ENCODE measurements around the gene SEC31A.

SEC31A gene

DNA sequence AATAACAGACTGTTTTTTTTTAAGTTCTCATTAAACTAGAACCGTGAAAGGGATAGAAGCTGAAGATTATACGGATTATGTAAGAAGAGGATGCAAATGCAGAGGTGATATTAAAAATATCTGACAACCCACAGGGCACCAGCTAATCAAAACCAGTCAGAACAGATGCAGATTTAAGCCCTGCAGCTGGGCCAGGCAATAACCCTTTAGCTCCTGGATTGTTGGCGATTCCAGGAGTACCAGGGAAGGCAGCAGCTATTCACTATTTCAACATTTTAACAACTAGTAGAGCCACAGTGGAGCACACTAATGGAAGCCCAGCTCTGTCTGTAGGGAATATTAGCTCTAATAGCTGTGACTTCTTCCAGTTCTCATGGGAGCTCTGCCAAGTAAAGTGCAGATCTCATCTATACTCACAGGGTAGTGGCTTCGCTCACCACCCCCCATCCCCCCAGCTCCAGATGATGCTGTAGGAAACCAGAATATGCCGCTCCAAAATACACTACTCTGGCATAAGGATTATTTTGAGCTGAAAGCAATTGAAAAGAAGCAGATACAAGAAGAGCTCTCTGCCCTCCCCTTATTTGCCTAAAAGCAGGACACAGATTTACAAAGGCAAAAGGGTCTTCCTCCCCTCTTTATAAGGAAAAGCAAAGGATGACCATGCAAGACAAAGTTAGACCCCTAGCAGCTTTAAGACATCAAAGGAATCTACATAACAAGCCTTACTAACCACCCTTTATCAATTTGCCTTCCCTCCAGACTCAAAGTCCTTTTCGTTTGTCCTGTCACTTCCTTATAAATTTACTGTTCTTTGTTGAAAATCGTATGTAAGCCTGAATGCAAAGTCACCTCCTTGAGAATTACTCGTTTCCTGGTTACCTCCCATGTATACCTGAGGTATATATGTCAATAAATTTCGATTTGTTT is 106.0 kb downstream of the SEC31A start:
- no peak for DNase-seq (ENCODE audit: low read depth)

DNA sequence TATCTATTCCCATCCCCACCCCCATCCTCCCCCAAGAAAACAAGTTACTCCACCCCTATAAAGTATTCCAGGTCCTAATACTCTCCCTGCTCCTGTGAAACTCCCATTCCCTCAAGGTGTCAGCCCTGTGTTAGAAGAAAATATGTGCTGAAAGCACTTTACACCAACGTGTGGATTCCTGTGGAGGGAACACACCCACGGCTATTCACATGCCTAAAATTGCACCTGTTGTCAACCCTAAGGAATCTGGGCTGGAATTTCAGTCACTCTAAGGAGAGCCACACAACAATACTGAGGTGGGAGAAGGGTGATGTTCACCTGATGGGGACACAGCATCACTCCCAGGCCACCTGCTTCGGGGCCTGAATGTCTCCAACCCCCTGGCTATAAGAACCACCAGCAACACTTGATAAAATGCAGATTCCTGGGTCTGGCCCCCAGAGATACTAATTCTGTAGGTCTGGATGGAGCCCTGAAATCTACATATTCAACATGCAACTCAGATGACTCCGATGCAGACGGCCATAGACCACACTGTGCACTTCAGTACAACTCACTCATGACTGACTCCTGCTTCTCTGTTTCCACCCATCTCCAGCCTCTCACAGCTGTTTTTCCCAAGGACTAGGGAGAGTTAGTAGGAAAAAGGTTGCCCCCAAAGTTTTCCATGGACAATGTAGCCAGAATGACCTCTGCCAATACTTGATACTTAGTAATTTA is 108.2 kb downstream of the SEC31A start:
- H3K4me3 ChIP-seq (ENCODE audit: low read depth, low read length) = no peak overlapping the region
- TF ChIP-seq CTCF (IDR thresholded peaks at IDR 0.05; ENCODE audit: control insufficient read depth, extremely low read depth, insufficient read depth) = no peak
- DNase-seq (ENCODE audit: low read depth) = no peak

More for the DNA sequence above, 106.0 kb downstream of the SEC31A start:
- TF ChIP-seq CTCF (IDR thresholded peaks at IDR 0.05; ENCODE audit: control insufficient read depth, extremely low read depth, insufficient read depth) = no peak
- no peak overlapping the region for H3K4me3 ChIP-seq (ENCODE audit: low read depth, low read length)

DNA sequence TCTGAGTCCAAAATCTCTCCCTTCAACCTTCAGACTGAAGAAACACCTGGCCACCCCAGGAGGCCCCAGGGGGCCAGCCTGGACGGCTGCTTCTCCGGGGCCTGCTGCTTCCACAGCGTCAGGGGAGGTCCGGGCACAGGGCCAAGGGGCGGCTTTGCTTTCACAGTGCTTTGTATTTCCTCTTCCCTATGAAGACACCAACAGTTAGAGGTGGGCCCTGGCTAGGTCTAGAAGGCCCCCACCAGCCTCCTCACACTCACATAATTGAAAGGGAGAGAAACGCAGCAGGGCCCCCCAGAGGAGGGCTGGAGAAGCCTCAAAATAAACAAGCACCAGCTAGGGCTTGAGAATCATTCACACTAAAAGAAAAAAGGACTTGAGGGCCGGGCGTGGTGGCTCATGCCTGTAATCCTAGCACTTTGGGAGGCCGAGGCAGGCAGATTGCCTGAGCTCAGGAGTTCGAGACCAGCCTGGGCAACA is 110.2 kb downstream of the SEC31A start:
- no peak overlapping the region for H3K4me3 ChIP-seq (ENCODE audit: low read depth, low read length)
- no peak for DNase-seq (ENCODE audit: low read depth)
- TF ChIP-seq CTCF (IDR thresholded peaks at IDR 0.05; ENCODE audit: control insufficient read depth, extremely low read depth, insufficient read depth) = no peak

DNA sequence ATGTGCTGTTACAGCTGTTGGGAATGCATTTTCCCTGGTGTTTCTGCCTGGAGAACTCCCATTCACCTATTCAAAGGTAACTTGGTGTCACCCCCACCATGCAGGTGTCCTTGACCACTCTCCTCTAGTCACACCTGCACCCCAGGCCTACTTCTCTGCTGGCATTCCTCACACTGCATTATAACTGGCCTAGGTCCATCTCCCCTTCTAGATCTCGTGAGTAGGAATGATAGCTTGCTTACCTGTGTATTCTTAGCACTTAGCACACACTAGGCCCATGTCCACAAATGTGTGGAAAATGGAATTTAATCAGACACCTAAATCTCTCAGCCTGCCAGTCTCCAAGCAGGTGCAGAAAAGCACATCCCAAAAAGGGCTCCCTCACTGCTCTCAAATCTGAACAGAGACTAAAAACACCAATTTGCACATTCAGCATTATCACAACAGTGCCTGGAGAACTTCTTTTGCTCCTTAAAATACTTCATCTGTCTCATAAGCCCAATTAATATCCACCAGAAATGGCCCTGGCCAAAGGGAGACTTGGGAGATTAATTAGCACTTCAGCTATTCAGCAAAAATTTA is 110.7 kb downstream of the SEC31A start:
- no peak for TF ChIP-seq CTCF (IDR thresholded peaks at IDR 0.05; ENCODE audit: control insufficient read depth, extremely low read depth, insufficient read depth)
- H3K4me3 ChIP-seq (ENCODE audit: low read depth, low read length) = no peak overlapping the region
- DNase-seq (ENCODE audit: low read depth) = no peak

- DNase-seq (ENCODE audit: low read depth) = no peak
- TF ChIP-seq CTCF (IDR thresholded peaks at IDR 0.05; ENCODE audit: control insufficient read depth, extremely low read depth, insufficient read depth) = no peak
- H3K4me3 ChIP-seq (ENCODE audit: low read depth, low read length) = no peak overlapping the region
These were observed 111.9 kb downstream of the SEC31A start for GRCh38 chr4:82779032-82779431.

- no peak for DNase-seq (ENCODE audit: low read depth)
- no peak for TF ChIP-seq CTCF (IDR thresholded peaks at IDR 0.05; ENCODE audit: control insufficient read depth, extremely low read depth, insufficient read depth)
- H3K4me3 ChIP-seq (ENCODE audit: low read depth, low read length) = no peak overlapping the region
These were observed 113.0 kb downstream of the SEC31A start for GRCh38 chr4:82777857-82778525.
